Activated T-helper 17 cell treated with anti-CD3 and anti-CD28 coated beads, Interleukin-2, amount 50 U/mL, for 72 hours (primary cell): ENCODE measurements around the gene CCNG1. TPM values are rescaled to one million over a fixed set of nuclear protein-coding genes. Genes with fewer than 3 reads are reported as not detected.
"Not testable (repeated sequence)": the region's sequence is repeated elsewhere in the genome, so short reads cannot be mapped to it uniquely, and the experiment has no call there.

Experiments used
- ATAC-seq: fragments of 150-1000 bp; cut with Tn5 transposase; replicated peaks from 2 replicates; pipeline ENCODE4 v1.10.0; 2021; ENCODE audit warnings: mild to moderate bottlenecking, moderate library complexity
- H3K27ac Mint-ChIP-seq: one replicate; pipeline ENCODE4 v1.8.0; 2022; ENCODE audit warnings: mixed read lengths
- H3K27me3 Mint-ChIP-seq: one replicate; pipeline ENCODE4 v1.8.0; 2022; ENCODE audit warnings: mixed read lengths
- H3K36me3 Mint-ChIP-seq: one replicate; pipeline ENCODE4 v1.8.0; 2022; ENCODE audit warnings: low read depth, mild to moderate bottlenecking, mixed read lengths
- H3K4me1 Mint-ChIP-seq: one replicate; pipeline ENCODE4 v1.8.0; 2022; ENCODE audit warnings: mixed read lengths
- H3K4me3 Mint-ChIP-seq: one replicate; pipeline ENCODE4 v1.8.0; 2022; ENCODE audit warnings: mild to moderate bottlenecking, mixed read lengths
- H3K9me3 Mint-ChIP-seq: one replicate; pipeline ENCODE4 v1.8.0; 2022; ENCODE audit warnings: mixed read lengths
- total RNA-seq, 2 donors: library from RNA; stranded (reverse); gene quantifications; one replicate each; pipeline ENCODE4 v1.2.3, GENCODE V29; 2022

Gene CCNG1
- total RNA-seq, result 100 to 1,000 TPM; 198 to 200 TPM

- Mint-ChIP-seq H3K36me3 (peaks cover 47% of the 10 kb centered on the region), H3K9me3 (no peaks in the 10 kb centered on the region), H3K4me3 (peak within 1 kb of the TSS; percentile 92), H3K27ac (peak within 1 kb of the TSS; percentile 92), H3K4me1 (peaks cover 23% of the 10 kb centered on the region), H3K27me3 (peaks cover 4% of the 10 kb centered on the region)
- peak; percentile 96 for ATAC-seq
Observed at GRCh38 chr5:163437309-163438182, at the start of gene CCNG1. Gene CCNG1 (plus strand): TSS chr5:163437595. CDS start chr5:163439257, 1,662 bp downstream.

GRCh38 chr5:163395792-163396191, 41.6 kb upstream of the CCNG1 start:
- Mint-ChIP-seq H3K36me3 (no peaks in the 10 kb centered on the region), H3K27ac (no peak overlapping the region), H3K27me3 (peaks cover 29% of the 10 kb centered on the region)

GRCh38 chr5:163396818-163397340, 40.5 kb upstream of the CCNG1 start:
- not testable (repeated sequence) for ATAC-seq, H3K4me3 Mint-ChIP-seq, H3K4me1 Mint-ChIP-seq, H3K9me3 Mint-ChIP-seq, H3K27ac Mint-ChIP-seq, H3K36me3 Mint-ChIP-seq
- H3K27me3 Mint-ChIP-seq, result peaks cover 22% of the 10 kb centered on the region

More at GRCh38 chr5:163395792-163396191, 41.6 kb upstream of the CCNG1 start:
- no peak for ATAC-seq
- Mint-ChIP-seq H3K4me3 (no peak overlapping the region), H3K9me3 (no peaks in the 10 kb centered on the region), H3K4me1 (no peaks in the 10 kb centered on the region)

- Mint-ChIP-seq H3K4me3 (no peak overlapping the region), H3K9me3 (no peaks in the 10 kb centered on the region), H3K27ac (no peak overlapping the region), H3K27me3 (peaks cover 20% of the 10 kb centered on the region), H3K4me1 (no peaks in the 10 kb centered on the region), H3K36me3 (no peaks in the 10 kb centered on the region)
- no peak for ATAC-seq
Observed at GRCh38 chr5:163397354-163397753, 40.0 kb upstream of the CCNG1 start.

GRCh38 chr5:163399923-163400322, 37.5 kb upstream of the CCNG1 start:
- Mint-ChIP-seq H3K4me3 (no peak overlapping the region), H3K4me1 (no peaks in the 10 kb centered on the region), H3K9me3 (no peaks in the 10 kb centered on the region), H3K27ac (no peak overlapping the region), H3K27me3 (peaks cover 7% of the 10 kb centered on the region), H3K36me3 (no peaks in the 10 kb centered on the region)
- ATAC-seq, result no peak

GRCh38 chr5:163401271-163401670, 36.1 kb upstream of the CCNG1 start:
- ATAC-seq, result no peak
- H3K27ac Mint-ChIP-seq, result no peak overlapping the region
- no peaks in the 10 kb centered on the region for H3K9me3 Mint-ChIP-seq
- H3K4me3 Mint-ChIP-seq, result no peak overlapping the region
- H3K36me3 Mint-ChIP-seq, result no peaks in the 10 kb centered on the region
- peaks cover 7% of the 10 kb centered on the region for H3K27me3 Mint-ChIP-seq
- no peaks in the 10 kb centered on the region for H3K4me1 Mint-ChIP-seq

- peaks cover 7% of the 10 kb centered on the region for H3K27me3 Mint-ChIP-seq
Observed at GRCh38 chr5:163402007-163402406, 35.4 kb upstream of the CCNG1 start.

GRCh38 chr5:163404364-163405173, 32.8 kb upstream of the CCNG1 start:
- Mint-ChIP-seq H3K27ac (no peak overlapping the region), H3K27me3 (peaks cover 3% of the 10 kb centered on the region), H3K4me3 (no peak overlapping the region), H3K4me1 (no peaks in the 10 kb centered on the region), H3K36me3 (no peaks in the 10 kb centered on the region), H3K9me3 (no peaks in the 10 kb centered on the region)
- no peak for ATAC-seq

More at GRCh38 chr5:163402007-163402406, 35.4 kb upstream of the CCNG1 start:
- Mint-ChIP-seq H3K36me3 (no peaks in the 10 kb centered on the region), H3K27ac (no peak overlapping the region), H3K4me1 (no peaks in the 10 kb centered on the region), H3K4me3 (no peak overlapping the region), H3K9me3 (no peaks in the 10 kb centered on the region)
- ATAC-seq, result no peak

- Mint-ChIP-seq H3K27ac (no peak overlapping the region), H3K36me3 (no peaks in the 10 kb centered on the region), H3K9me3 (no peaks in the 10 kb centered on the region), H3K4me1 (no peaks in the 10 kb centered on the region), H3K4me3 (no peak overlapping the region), H3K27me3 (peaks cover 4% of the 10 kb centered on the region)
- no peak for ATAC-seq
Observed at GRCh38 chr5:163407034-163407655, 30.2 kb upstream of the CCNG1 start.

- no peaks in the 10 kb centered on the region for H3K9me3 Mint-ChIP-seq
- no peaks in the 10 kb centered on the region for H3K4me1 Mint-ChIP-seq
- ATAC-seq, result peak; percentile 66
- H3K27me3 Mint-ChIP-seq, result peaks cover 10% of the 10 kb centered on the region
- H3K4me3 Mint-ChIP-seq, result no peak overlapping the region
- no peaks in the 10 kb centered on the region for H3K36me3 Mint-ChIP-seq
- no peak overlapping the region for H3K27ac Mint-ChIP-seq
Observed at GRCh38 chr5:163408311-163408923, 29.0 kb upstream of the CCNG1 start.

GRCh38 chr5:163409384-163409783, 28.0 kb upstream of the CCNG1 start:
- Mint-ChIP-seq H3K27ac (no peak overlapping the region), H3K27me3 (peaks cover 14% of the 10 kb centered on the region), H3K9me3 (no peaks in the 10 kb centered on the region), H3K36me3 (no peaks in the 10 kb centered on the region), H3K4me1 (no peaks in the 10 kb centered on the region), H3K4me3 (no peak overlapping the region)
- ATAC-seq, result no peak

GRCh38 chr5:163410505-163410904, 26.9 kb upstream of the CCNG1 start:
- H3K4me1 Mint-ChIP-seq, result no peaks in the 10 kb centered on the region
- no peak for ATAC-seq
- no peaks in the 10 kb centered on the region for H3K36me3 Mint-ChIP-seq
- H3K27ac Mint-ChIP-seq, result no peak overlapping the region
- no peaks in the 10 kb centered on the region for H3K9me3 Mint-ChIP-seq
- peaks cover 21% of the 10 kb centered on the region for H3K27me3 Mint-ChIP-seq
- H3K4me3 Mint-ChIP-seq, result no peak overlapping the region

- not testable (repeated sequence) for H3K9me3 Mint-ChIP-seq, H3K4me1 Mint-ChIP-seq
Observed at GRCh38 chr5:163415673-163416072, 21.7 kb upstream of the CCNG1 start.

GRCh38 chr5:163424836-163425235, 12.6 kb upstream of the CCNG1 start:
- H3K4me3 Mint-ChIP-seq, result no peak overlapping the region

More at GRCh38 chr5:163415673-163416072, 21.7 kb upstream of the CCNG1 start:
- H3K27ac Mint-ChIP-seq, H3K36me3 Mint-ChIP-seq, H3K4me3 Mint-ChIP-seq, ATAC-seq: not testable (repeated sequence)
- H3K27me3 Mint-ChIP-seq, result peaks cover 27% of the 10 kb centered on the region

More at GRCh38 chr5:163424836-163425235, 12.6 kb upstream of the CCNG1 start:
- Mint-ChIP-seq H3K4me1 (no peaks in the 10 kb centered on the region), H3K27me3 (no peaks in the 10 kb centered on the region), H3K27ac (no peak overlapping the region), H3K9me3 (no peaks in the 10 kb centered on the region), H3K36me3 (no peaks in the 10 kb centered on the region)
- no peak for ATAC-seq
